ENCODE data around the gene CADM3.

CADM3 gene, protein sequence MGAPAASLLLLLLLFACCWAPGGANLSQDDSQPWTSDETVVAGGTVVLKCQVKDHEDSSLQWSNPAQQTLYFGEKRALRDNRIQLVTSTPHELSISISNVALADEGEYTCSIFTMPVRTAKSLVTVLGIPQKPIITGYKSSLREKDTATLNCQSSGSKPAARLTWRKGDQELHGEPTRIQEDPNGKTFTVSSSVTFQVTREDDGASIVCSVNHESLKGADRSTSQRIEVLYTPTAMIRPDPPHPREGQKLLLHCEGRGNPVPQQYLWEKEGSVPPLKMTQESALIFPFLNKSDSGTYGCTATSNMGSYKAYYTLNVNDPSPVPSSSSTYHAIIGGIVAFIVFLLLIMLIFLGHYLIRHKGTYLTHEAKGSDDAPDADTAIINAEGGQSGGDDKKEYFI

DNA sequence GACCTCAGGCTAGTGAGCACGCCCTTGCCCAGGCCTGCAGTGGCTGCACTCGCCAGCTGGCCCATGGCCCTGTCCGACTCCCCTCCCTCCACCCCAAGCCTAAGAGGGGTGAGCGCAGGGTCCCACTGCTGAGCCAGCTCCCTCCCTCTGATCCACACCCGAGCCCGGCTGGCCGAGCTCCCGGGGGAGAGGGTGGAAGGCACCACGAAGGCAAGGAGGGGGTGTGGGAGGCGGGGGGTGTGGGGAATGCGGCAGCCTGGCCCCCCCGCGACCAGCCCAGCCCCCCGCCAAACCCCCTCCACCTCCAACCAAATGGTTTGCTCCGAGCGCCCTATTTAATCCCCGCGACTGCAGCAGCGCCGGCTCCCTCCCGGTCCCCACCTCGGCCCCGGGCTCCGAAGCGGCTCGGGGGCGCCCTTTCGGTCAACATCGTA is at the start of gene CADM3:
CADM3 (plus strand) TSS at position 362 of the 434 bp plus-strand sequence. CDS start 151 bp downstream, outside the sequence.
- no peak for DNase-seq

DNA sequence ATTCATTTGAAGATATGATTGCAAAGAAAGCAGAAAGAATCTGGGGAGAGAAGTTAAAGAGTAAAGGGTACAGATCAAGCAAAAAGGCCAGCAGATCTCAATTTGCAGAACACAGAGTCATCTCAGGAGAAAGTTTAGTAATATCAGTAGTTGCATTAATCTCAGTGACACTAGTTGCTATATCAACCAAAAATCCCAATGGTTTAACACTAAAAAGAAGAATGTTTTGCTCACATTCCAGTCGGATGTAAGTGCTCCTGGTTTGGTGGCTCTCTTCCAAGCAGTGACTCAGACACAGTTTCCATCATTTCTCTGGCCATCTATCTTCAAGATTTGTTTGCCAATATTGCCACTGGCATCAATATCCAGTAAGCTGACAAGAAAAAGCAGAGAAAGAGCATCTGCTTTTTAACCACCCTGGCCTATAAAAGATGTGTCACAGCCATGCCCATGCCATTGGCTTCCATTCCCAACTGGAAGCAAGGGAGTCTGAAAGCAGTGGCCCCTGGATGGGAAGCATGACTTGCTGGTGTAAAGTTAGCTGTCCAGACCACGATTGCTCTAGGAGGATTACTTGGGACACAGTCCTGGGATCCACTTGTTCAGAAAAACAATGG is 49.3 kb upstream of the CADM3 start:
- no peak for DNase-seq

DNA sequence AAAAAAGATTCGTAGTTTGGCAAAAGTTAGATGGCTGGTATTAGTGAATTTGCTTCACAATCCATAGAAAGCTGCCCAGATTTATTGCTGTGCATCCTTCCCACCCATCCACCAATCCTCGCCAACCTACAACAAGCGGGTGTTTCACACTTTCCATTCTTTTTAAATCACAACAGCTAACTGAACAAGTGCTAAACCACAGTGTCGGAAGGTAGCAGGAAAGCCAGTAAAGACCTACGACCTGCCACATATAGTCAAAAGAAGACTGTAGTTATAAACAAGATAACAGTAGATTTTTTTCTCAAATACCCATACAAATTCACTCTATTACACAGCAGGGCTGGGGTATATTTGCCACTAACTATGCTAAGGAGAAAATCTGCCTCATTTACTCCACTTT is 47.8 kb upstream of the CADM3 start:
- no peak for DNase-seq

DNA sequence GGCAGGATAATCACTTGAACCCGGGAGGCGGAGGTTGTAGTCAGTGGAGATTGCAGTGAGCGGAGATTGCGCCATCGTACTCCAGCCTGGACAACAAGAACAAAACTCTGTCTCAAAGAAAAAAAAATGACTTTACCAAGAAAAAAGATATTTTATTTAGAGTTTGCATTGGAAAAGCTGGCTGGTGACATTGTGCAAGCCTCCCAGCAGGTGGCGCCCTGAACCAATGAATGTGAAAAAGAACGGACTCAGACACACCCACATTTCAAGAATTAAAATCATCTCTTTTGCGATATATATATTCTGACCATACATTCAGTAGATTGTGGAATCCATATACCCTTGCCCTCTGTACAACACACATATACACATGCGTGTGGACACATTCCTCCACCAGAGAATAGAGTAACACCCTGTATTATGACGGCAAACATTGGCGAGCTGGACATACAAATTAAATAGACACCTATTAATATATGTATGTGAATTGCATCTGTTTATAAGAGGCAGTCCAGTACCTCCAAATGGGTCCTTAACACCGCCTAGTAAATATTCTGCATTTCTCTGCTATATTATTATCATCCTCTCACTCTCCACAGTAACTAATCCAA is 39.0 kb upstream of the CADM3 start:
- DNase-seq, result peak; percentile 90

DNA sequence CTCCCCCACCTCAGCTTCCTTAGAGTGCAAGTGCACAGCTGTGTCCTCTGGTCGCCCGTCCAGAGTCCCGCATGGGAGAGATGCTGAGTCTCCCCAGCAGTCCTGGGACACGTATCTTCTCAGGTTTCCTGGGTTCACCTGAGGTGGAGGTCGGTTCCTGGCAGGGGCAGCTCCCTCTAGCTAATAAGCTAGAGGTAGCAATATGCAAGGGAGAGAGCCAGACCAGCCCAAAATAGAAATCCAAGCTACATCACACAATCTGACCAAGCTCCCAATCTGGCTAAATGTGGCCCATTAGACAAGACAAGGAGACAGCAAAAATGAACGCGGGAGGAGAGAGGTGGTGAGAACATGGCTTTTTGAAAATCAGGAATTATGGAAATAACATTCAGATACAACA is 30.9 kb upstream of the CADM3 start:
- DNase-seq, result no peak

DNA sequence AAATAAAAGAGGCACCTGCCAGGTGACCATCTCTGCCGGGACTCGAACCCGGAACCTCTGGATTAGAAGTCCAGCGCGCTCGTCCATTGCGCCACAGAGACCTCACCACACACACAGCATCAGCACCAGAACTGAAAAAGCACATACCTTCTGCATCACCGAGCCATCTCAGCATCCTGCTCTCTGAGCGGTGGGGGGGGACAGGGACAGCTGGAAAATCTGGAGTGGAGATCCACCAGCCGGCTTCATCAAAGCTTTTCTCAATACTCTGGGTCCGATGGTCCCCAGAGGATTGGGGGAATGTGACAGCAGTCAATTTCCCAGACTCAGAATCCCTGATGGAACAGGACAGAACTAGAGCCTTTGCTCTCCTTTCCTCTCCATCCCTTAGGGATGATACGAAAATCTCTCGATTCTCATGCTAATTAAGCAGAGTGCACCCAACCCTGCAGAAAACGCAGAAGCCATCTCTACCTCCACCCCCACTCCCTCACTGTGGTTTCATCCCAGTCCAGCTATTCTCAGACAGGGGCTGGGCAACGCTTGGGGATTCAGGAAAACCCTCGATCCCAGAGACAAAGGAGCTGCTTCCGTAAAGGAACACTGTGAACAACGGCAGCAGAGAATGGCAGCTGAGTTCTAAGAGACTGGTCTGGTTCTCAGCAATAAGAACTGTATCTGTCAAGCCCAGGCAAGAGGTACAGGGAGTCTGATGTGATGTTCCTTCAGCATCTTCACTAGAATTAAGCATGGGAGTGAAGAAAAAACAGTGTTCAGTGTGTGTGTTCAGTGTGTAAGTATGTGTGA is 29.6 kb upstream of the CADM3 start:
- DNase-seq, result no peak

DNA sequence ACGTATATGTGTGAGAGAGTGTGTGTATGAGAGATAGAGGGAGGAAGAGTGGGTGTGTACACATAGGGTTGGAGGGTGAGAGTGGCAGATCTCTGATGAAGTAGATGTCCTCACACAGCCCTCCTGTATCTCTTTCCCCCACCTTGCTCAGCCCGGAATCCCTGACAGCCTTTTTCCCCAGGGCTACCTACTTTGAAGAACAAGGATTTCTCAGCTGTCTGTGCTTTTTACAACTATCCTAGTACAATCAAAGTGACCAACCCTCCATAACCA is 29.1 kb upstream of the CADM3 start:
- peak; percentile 52 for DNase-seq

DNA sequence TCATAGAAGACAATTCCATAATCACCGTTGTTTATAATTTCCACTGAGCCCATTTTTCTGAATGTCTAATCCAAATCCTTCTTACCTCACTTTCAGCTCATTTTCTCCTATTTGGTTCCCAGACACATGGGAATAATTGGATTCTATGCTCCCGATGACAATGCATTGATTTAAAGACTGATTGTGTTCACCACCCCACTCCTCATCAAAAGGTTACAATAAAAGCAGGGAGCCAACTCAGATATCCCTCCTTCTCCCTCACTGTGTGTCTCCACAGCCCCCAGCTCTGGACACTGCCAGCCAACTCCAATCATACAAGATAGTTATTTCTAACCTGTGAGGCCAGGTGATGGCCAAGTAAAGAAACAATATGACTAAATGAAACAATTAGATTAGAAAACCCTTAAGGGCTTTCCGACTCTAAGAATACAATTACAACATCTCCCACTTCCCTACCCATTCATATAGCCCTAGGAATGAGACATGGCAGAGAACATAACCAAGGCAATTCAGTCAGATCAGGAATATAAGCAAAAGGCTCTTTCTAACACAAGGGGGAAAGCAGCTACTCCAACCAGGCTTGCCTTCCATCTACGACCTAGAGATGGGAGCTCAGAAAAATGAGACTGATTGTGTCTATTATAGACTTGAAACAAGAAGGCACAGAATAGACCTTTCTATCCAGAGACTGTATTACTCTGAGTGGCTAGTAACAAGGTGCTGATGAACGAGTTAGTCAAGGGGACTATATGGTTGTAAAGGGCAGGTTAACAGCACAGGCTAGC is 28.5 kb upstream of the CADM3 start:
- DNase-seq, result no peak

DNA sequence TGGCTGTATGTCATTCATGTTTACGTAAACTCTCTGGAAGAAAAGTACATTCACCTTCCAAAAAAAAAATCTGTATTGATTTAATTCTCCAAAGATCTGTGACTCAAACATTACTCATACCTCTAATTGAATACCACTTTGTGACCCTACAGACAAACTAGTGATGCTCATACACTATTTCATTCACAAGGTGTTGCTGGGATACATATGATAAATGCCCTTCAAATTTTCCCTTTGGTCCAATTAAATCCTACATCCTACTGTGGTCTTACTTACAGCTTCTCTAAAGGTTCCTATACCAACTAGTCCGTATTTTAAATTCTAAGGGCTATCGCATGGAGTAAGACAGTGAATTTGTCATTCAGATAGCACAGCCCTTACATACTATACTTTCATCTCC is 26.8 kb upstream of the CADM3 start:
- DNase-seq, result no peak

DNA sequence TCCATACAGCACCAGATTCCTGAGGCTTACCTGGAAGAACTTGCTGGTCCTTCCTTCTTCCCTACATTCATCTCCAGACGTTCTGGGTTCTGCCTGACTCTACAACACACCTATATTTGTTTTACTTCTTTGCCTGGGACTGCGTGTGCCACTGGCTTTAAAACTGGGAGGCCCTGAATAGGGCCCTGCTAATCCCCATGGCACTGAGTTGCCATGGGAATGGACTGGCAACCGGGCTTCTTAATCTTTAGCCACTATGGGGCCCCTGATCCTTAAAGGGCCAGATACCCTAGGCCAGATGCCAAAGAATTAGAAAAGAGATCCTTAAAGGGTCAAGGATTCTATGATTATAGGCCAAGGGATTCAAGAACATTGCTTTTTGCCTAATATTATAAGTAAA is 24.4 kb upstream of the CADM3 start:
- DNase-seq, result no peak

DNA sequence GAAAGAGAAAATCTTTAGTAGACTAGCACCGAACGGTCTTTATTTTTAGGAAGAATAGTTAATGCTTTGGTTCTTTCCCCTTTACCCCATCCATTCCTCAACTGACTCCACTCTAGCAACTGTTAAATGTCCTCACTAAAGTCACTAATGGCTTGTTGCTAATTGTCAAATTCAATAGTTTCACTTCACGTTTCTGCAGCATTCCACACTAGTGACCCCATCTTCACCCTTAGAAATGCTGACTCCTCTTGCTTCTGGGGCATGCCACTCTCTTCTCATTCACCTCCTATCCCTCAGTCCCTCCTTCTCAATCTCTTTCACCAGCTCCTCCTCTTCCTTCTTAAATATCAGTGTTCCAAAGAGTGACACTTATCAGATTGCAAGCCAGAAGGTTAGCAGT is 19.4 kb upstream of the CADM3 start:
- DNase-seq, result no peak

DNA sequence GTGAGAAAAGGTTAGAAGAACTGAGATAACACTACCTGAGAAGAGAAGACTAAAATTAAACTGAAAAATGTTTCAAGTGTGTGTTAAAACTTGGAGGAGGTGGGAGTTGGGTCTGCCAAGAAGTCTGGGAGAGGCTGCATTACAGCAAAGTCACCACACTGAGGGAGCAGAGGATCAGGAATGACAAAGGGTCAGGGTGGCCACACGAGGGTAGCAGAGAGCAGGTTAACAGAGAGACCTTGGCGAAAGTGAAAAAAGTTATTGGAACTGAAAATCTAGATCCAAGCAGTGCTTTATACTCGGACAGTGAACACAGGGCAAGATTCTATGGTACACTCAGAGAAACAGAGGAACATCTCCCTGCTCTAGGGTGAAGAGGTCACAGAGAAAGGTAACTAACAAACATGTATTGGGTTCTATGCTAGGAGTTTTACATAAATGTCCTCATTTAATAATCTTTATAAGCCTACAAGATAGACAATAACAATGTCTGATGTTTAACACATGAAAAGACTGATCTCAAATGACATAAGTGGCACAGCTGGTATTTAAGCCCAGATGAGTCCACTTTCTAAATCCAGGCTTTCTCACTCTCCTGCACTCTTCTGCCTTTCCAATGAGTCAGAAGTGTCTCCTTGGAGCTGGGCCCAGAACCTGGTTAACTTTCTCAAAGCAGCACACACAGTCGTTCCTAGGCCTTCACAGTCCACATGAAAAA is 10.3 kb upstream of the CADM3 start:
- peak; percentile 92 for DNase-seq

DNA sequence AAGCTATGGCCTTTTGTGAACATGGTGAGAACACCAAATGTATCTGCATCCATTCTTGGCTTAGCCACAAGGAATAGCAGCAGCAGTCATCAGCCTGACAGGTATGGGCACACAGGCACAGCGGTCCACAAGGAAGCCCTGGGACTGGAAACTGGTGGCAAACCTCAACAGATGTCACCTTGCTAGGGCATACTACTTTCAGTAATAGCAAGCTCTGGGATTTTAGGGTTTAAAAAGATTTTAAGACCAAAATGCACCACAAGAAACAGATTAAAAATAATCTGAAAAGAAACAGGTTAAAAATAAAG is 9.7 kb upstream of the CADM3 start:
- no peak for DNase-seq

DNA sequence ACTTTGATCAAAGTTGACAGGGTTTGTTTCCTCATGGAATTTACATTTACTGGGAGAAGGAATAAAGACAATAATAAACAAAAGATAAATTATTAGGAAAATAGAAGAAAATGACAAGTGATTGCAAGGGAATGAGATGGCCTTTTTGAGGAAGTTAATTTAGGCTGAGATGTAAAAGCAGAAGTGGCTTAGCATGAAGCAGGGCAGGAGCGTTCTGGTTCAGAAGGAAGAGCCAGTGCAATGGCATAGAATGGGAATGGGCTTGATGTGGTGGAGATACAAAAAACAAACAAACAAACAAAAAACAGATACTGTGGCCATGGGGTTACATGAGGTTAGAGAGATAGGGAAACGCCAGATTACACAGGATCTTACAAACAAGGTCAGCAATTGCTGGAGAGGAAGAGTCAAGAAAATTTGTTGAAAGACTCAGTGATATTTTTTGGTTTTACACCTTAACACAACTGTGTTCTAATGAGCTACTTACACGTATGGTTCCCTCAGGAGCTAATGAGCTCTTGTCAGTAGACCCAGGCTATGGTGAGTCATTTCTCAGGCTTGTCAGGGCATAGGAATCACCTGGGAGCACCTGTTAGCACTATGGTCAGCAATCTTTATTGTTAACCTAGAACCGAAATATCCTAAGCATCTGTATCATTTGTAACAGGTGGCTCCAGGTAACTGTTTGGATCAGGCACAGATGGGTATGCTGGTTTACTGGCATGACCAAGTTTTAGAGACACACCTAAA is 8.7 kb upstream of the CADM3 start:
- DNase-seq, result peak; percentile 23

DNA sequence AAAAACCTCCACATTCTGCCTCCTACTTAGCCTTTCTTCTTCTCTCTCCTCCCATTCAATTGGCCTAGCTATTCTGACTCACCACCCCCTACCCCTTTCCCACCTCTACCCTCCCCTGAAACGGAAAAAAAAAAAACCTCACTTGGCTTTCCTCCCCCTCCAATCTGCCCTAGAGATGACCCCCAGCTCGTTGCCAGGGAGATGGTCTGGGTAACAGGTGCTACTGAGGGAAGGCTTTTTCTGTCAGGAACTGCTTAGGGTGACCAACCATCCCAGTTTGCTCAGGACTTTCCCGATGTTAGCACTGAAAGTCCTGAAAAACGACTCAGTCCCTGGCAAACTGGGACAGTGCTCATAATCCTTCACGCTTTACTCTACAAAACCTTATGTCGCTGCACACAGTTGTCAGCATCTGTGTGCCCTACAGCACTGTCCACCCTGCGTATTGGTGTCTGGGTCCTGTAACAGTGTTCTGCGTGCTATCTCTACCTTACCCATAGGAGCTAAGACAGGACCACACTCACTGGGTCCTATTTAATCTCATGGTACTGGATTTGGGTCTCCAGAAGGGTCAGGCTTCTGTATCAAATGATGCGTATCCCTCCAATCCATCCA is 7.7 kb upstream of the CADM3 start:
- DNase-seq, result no peak

DNA sequence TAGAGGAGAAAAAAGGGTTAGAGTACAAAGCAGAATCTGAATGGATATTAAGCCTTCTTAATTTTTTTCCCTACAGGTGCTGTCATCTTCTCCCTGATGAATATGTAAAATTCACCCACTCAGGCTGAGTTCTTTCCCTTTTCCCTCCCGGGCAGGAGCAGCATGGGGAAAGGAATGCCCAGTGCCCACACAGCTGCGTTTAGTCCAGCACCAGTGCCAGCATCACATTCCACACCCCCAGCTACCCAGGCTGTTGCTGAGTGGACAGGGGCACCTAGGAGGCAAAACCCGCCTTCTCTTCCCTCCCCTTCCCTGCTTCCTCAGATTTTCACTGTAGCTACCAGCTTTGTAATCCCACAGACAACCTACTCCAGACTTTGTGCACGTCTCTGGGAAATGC is 3.4 kb upstream of the CADM3 start:
- DNase-seq, result no peak

DNA sequence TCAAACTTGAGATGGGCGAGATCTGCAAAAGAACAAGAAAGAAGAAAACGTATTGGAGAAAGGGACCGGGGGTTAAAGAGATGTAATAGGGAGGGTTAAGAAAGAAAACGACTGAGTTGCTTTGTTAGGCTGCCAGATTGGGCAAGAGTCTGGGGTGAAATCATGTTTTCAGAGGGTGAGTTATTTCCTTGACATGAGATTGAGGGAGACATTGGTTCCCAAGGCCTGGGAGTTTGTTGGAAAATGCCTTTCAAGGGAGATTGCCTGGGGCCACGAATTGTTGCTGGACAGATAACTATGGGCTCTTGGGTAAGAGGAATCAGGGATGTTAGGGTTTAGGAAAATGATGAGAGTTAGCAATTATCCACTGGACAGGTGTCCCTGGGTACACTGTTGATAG is 776 bp upstream of the CADM3 start:
- no peak for DNase-seq

DNA sequence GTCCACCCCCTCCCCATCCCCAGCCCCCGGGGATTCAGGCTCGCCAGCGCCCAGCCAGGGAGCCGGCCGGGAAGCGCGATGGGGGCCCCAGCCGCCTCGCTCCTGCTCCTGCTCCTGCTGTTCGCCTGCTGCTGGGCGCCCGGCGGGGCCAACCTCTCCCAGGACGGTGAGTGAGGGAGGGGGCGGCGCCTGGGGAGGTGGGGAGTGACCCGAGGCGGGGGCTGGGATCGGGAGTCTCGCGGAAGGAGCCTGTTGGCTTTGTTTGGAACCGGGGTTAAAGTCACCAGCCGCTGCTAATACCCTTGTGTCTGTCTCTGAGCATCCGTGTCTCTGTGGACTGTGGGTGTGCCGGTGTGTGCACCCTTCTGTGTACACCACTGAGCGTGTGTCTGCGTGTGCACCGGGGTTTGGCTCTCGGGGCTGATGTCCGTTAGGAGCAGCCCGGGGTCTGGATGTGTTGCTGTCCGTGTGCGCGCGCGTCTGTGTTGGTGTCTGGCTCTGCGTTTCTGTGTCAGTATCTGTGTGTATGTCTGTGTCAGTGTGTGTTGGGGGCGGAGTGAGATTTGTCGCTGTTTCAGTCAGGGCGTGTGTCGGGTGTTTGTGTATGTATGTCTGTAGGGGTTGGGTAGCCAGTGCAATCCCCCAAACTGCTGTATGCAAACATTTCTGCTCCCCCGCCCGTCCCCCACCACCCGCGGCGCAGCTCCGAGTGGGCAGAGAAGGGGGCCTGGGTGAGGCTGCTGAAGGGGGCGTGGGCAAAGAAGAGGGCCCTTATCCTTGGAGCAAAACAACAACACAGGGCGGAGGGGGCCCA is 480 bp downstream of the CADM3 start:
- peak; percentile 50 for DNase-seq

DNA sequence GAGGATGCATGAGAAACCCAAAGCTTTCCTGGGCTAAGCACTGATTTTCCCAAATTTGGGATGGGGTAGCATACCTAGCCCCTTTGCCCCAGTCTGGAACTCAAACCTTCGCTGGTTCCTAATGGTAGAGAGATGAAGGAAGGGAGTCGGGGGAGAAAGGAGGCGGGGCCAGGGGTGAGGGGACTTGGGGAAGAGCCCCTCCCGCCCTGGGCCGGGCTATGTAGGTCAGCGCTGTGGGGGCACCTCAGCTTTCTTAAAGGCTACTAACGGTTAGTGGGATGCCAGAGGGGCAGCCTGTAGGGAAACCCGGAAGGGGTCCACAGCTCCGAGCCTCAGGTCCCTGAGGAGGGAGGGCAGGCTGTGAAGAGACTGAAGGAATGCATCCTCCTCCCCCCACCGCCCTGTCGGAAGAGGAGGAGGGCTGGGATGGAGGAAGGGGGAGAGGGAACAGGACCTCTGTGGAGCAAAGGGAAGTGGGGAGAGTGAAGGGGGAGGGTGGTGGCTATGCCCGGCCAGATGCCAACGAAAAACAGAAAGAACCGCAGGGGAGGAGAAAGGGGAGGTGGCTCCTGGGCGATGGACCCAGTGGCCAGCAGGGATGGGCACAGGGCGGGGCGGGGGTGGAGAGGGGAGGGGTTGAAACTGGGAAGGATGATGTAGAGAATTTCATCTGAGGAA is 1.3 kb downstream of the CADM3 start:
- DNase-seq, result peak; percentile 6

DNA sequence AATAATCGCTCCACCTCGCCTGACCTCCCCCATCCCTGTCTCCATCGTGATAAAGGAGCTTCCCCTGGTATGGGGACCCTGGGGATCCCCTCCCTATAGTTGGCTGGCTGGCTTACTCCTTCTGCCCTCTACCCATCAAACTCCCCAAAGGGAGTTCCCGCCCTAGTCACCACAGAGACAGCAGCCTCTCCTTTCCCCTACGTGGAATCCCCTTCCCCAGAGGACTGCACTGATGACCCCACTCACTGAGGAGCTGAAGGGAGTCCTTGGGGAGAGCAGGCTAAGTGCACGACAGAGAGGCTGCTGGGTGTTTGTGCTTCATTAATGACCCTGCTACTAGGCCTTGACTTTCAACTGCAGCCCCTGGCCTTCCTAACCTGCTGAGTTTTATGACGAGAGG is 1.9 kb downstream of the CADM3 start:
- DNase-seq, result no peak

Measured in hematopoietic multipotent progenitor cell treated with erythropoietin and hydrocortisone succinate and interleukin-3 and kit ligand, for 6 days (in vitro differentiated cells).